Psoas muscle (tissue), 8 donors: ENCODE results near the gene SCGN. TPM values are rescaled to one million over a fixed set of nuclear protein-coding genes. Genes with fewer than 3 reads are reported as not detected.

Source experiments
- ATAC-seq, 4 donors: fragments of 200-7000 bp; cut with Tn5 transposase; one replicate each; pipeline ENCODE4 v1.9.1; 2020; ENCODE audit warnings: moderate library complexity in 3 of 4, mild to moderate bottlenecking in 2 of 4
- DNase-seq, 2 donors: peaks; one replicate each; pipeline ENCODE4 v3.0.0-alpha.2; 2020
- H3K27ac ChIP-seq: fragments of 200-600 bp; one replicate; pipeline ENCODE4 v1.8.0; 2022
- H3K27me3 ChIP-seq, 3 donors: fragments of 200-600 bp in 1 of 3; one replicate each; pipeline versions ENCODE4 v1.6.1 to v1.8.0; 2013 to 2022; ENCODE audit warnings: low read length in 2 of 3, mild to moderate bottlenecking in 2 of 3, moderate library complexity in 1 of 3; ENCODE audit not compliant: insufficient read depth in 3 of 3
- H3K36me3 ChIP-seq, 2 donors: fragments of 200-600 bp in 1 of 2; one replicate each; pipeline versions ENCODE4 v1.6.1 to v1.8.0; 2013 to 2022; ENCODE audit warnings: low read depth in 1 of 2, mild to moderate bottlenecking in 1 of 2, moderate library complexity in 1 of 2; ENCODE audit not compliant: insufficient read depth in 1 of 2
- H3K4me1 ChIP-seq: fragments of 200-600 bp; one replicate; pipeline ENCODE4 v1.8.0; 2022
- H3K4me3 ChIP-seq: fragments of 200-600 bp; one replicate; pipeline ENCODE4 v1.8.0; 2022; ENCODE audit warnings: mild to moderate bottlenecking
- H3K9me3 ChIP-seq: fragments of 200-600 bp; one replicate; pipeline ENCODE4 v1.8.0; 2022
- WGBS, 3 donors: extraction: QIAGEN DNeasy Blood & Tissue Kit; methylation state at CpG; one replicate each; pipeline versions ENCODE4 v1.1.6 to v1.1.7; 2013; 5-methylcytosine and 5-hydroxymethylcytosine counted together
- intact Hi-C, 2 donors: fragments of 100-400 bp; cut with DNase I; formaldehyde crosslinking; loops; one replicate each; pipeline versions ENCODE4 v1.11.0 to v1.14.2; 2022
- polyA plus RNA-seq, 3 donors: library from polyadenylated mRNA; stranded (reverse); fragments of 200-250 nt; gene quantifications; one replicate each; pipeline ENCODE4 v1.2.3, GENCODE V29; 2013
- total RNA-seq, 4 donors: library from RNA; stranded (reverse); fragmentation: NEBNext Ultra II Directional in 2 of 4; extraction: Animal tissue kit (Norgen Biotek cat#: 25700) in 2 of 4; gene quantifications; one replicate each; pipeline versions ENCODE4 v1.2.1 to v1.2.4, GENCODE V29; 2021 to 2023
- TF ChIP-seq, protein P1 (sequence below): fragments of 200-600 bp; IDR thresholded peaks from one replicate; pipeline ENCODE4 v1.8.0; 2022; ENCODE audit warnings: antibody characterized with exemption
- donor health status: healthy with polysubstance abuse.
- donor health status: DM: no; HTN: no; CAD: no; lungs with moderate emphysema.
- donor health status: Bipolar disorder and iron deficiency.
- donor health status: healthy.
- donor health status: DM: yes; HTN: yes; CAD: no.
- donor health status: DM: no; HTN: no; CAD: no.
- donor health status: DM: no; HTN: no; CAD: no.
- donor health status: DM: yes; HTN: yes; CAD: no.

SCGN gene
- total and polyA plus RNA-seq, 7 donors, result not detected

DNA sequence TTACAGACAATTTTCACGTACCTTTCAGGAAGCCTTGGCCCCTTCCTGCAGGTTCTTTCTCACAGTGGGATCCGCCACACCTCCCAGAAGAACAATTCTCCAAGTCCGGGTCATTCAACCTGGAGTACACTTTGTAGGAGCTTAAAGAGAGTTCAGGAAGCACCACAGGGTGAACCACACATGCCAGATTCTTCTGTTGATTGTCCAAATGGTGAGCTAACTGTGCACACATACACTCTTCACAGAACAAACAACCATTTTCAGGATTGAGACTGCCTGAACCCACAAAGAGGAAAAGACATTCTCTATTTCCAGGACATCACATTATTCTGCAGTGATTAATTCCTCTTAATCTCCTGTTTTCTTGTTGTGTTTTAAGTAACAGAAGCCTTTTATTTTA, 51.0 kb downstream of the SCGN start:
- H3K4me1 ChIP-seq, result no peaks in the 10 kb centered on the region
- WGBS, 3 donors, result 63 to 65% (median 64%) methylated on average over 3 of the region's 3 CpGs
- H3K9me3 ChIP-seq, result no peaks in the 10 kb centered on the region
- no peaks in the 10 kb centered on the region for H3K36me3 ChIP-seq
- ATAC-seq (no peak), DNase-seq (no peak)
- H3K27ac ChIP-seq, result no peak overlapping the region
- TF ChIP-seq, protein P1, sequence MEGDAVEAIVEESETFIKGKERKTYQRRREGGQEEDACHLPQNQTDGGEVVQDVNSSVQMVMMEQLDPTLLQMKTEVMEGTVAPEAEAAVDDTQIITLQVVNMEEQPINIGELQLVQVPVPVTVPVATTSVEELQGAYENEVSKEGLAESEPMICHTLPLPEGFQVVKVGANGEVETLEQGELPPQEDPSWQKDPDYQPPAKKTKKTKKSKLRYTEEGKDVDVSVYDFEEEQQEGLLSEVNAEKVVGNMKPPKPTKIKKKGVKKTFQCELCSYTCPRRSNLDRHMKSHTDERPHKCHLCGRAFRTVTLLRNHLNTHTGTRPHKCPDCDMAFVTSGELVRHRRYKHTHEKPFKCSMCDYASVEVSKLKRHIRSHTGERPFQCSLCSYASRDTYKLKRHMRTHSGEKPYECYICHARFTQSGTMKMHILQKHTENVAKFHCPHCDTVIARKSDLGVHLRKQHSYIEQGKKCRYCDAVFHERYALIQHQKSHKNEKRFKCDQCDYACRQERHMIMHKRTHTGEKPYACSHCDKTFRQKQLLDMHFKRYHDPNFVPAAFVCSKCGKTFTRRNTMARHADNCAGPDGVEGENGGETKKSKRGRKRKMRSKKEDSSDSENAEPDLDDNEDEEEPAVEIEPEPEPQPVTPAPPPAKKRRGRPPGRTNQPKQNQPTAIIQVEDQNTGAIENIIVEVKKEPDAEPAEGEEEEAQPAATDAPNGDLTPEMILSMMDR, result no peak
- no peak overlapping the region for H3K4me3 ChIP-seq
- no peaks in the 10 kb centered on the region for H3K27me3 ChIP-seq
- intact Hi-C loops, result no loop called here

DNA sequence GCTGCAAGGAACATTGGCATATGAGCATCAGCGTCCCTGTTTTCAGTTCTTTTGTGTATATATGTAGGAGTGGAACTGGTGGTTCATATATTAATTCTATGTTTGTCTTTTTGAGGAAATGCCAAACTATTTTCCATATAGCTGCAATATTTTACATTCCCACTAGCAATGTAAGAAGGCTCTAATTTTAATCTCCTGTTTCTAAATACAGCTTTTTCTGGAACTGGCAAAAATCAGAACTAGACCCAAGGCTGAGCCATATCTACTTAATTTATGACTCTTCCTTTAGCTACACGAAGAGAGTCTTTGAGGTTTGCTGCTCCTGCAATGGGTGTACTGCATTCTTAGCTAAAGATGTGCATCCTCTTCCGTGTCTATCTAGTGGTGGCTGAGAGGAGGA, 52.0 kb downstream of the SCGN start:
- H3K4me3 ChIP-seq, result no peak overlapping the region
- H3K4me1 ChIP-seq, result no peaks in the 10 kb centered on the region
- no peak for ATAC-seq
- DNase-seq, result no peak
- no peaks in the 10 kb centered on the region for H3K36me3 ChIP-seq
- H3K9me3 ChIP-seq, result no peaks in the 10 kb centered on the region
- TF ChIP-seq, protein P1, result no peak
- WGBS, 3 donors, result 61 to 66% (median 65%) methylated on average over 3 of the region's 3 CpGs
- intact Hi-C loops, result no loop called here
- H3K27ac ChIP-seq, result no peak overlapping the region
- no peaks in the 10 kb centered on the region for H3K27me3 ChIP-seq

DNA sequence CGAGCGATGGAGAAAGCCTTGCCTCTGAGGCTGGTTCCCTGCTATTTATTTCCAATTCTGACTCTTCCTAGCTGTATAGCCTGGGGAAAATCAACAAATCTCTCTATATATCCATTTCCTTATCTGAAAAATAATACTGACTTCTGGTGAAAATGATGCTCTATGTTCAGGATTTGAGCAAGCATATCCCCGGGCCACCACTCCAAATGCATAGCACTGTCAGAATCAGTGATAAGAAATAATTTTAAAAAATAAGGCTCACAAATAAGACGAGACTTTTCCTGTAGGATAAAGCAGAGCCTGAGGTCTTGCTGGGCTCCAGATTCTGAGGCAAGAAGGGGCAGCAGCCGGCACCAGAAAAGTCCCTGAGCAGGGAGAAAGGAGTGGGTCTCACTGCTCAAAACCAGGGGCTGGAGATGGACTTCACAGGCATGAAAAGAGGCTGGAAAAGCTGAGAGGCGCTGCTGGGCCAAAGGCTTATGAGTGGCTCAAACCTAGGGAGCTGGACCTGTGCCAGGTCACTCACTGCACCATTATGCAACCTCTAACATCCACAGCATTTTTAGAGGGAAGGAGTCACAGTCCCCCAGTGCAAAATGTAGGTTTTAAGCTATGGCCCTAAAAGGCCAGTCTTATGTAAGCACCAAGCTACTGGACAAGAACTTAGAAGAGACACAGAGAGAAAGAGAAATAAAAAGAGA, 54.4 kb downstream of the SCGN start:
- Histone ChIP-seq H3K27ac (no peak overlapping the region), H3K4me3 (no peak overlapping the region), H3K9me3 (no peaks in the 10 kb centered on the region), H3K27me3 (no peaks in the 10 kb centered on the region), H3K36me3 (no peaks in the 10 kb centered on the region), H3K4me1 (no peaks in the 10 kb centered on the region)
- intact Hi-C loops, result no loop called here
- ATAC-seq, result no peak
- WGBS, 3 donors, result 75 to 79% (median 76%) methylated on average over 6 of the region's 6 CpGs
- TF ChIP-seq, protein P1, result no peak
- peak; percentile 27 to 47 for DNase-seq

DNA sequence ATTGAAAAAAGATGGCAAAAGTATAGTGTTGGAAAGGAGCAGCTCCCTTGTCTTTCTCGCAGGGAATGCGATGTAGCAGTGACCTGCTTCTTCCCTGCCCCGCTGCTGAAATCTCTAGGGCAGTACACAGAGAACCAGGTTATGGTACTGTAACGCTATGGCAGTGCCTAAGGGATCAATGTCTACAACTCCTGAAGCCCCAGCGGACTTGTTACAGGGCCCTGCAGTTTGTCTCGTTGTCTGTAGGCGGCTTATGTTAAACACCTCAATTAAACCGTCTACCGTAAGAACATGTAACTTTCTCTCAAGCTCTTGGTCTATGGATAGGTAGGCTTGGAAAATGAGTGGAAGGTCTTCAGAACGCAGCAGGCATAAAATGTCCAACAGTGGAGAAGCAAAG, 57.7 kb downstream of the SCGN start:
- Histone ChIP-seq H3K27ac (no peak overlapping the region), H3K4me3 (no peak overlapping the region), H3K9me3 (no peaks in the 10 kb centered on the region), H3K4me1 (no peaks in the 10 kb centered on the region), H3K36me3 (no peaks in the 10 kb centered on the region), H3K27me3 (no peaks in the 10 kb centered on the region)
- DNase-seq (no peak), ATAC-seq (no peak)
- TF ChIP-seq, protein P1, result no peak
- intact Hi-C loops, result no loop called here
- WGBS, 3 donors, result 84 to 89% (median 89%) methylated on average over 10 of the region's 10 CpGs

DNA sequence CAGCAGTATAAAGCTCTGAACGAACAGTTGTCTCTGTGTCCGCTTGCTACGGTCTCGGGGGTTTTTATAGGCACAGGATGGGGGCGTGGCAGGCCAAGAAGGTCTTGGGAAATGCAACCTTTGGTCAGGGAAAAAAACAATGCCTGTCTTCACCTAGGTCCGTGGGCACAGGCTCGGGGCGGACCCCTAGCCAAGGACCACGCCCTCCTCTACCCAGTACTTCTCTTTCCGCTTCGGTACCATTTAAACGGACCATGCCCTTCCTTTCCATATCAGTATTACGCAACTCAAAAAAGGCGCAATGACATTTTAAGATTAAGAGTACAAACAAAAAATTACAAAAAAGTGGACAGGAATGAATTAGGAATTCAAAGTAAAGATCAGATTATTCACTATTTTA, 58.3 kb downstream of the SCGN start:
- intact Hi-C loops, result no loop called here
- no peak for ATAC-seq
- no peak overlapping the region for H3K27ac ChIP-seq

More for the DNA sequence above, 58.3 kb downstream of the SCGN start:
- WGBS, 3 donors, result 74 to 78% (median 77%) methylated on average over 14 of the region's 14 CpGs
- no peaks in the 10 kb centered on the region for H3K9me3 ChIP-seq
- DNase-seq, result no peak
- TF ChIP-seq, protein P1, result no peak
- H3K27me3 ChIP-seq, result no peaks in the 10 kb centered on the region
- H3K4me1 ChIP-seq, result no peaks in the 10 kb centered on the region
- no peak overlapping the region for H3K4me3 ChIP-seq
- H3K36me3 ChIP-seq, result no peaks in the 10 kb centered on the region
